ENCODE measurements around the gene KYNU.

Gene KYNU

DNA sequence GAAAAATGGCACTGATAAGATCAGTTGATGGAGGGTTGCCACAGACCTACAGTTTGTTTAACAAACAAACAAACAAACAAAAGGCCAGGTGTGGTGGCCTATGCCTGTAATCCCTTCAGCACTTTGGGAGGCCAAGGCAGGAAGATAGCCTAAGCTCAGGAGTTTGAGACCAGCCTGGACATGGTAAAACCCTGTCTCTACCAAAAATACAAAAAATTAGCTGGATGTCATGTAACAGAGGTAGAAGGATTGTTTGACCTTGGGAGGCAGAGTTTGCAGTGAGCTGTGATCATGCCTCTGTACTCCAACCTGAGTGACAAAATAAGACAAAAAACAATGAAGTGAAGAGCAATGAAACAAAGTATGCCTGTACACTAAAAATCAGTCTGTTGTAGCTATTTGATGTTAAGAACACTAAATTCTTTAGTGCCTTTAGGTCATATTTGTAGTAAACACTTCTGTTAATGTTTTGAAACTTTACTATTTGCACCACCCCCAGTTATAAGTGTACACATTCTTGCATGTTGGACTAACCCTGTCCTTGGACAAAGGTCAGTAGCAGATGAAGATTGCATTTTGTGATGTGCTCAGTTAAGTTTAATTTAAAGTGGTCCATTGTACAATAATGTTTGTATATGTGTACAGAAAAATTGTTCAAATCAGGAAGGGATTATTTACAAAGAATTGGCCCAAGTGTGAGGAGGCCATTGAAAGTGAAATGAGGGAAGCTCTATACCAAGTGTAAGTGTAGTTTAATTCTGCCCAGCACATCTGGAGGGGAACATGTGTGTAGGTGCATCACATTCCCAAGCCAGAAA lies 73.9 kb downstream of the KYNU start:
- Histone ChIP-seq H3K9me3 (ENCODE audit: control insufficient read depth in 2 of 2, low read length in 2 of 2) (no peaks in the 10 kb centered on the region), H3K4me1 (ENCODE audit: control insufficient read depth in 2 of 2, insufficient read depth in 2 of 2, low read length in 2 of 2) (no peaks in the 10 kb centered on the region), H3K9ac (ENCODE audit: low read depth in 1 of 2, low read length in 2 of 2) (no peak overlapping the region), H3K36me3 (ENCODE audit: control insufficient read depth in 2 of 2, insufficient read depth in 2 of 2, low read length in 2 of 2) (no peaks in the 10 kb centered on the region), H3K27ac (ENCODE audit: low read depth in 2 of 2, low read length in 2 of 2) (no peak overlapping the region), H3K4me3 (ENCODE audit: low read length in 2 of 2) (no peak overlapping the region), H3K27me3 (ENCODE audit: control insufficient read depth in 2 of 2, insufficient read depth in 2 of 2, low read length in 2 of 2) (no peaks in the 10 kb centered on the region)

GRCh38 chr2:142952018-142952417 lies 74.6 kb downstream of the KYNU start:
- no peaks in the 10 kb centered on the region for H3K4me1 ChIP-seq (ENCODE audit: control insufficient read depth in 2 of 2, insufficient read depth in 2 of 2, low read length in 2 of 2)
- H3K4me3 ChIP-seq (ENCODE audit: low read length in 2 of 2), result no peak overlapping the region
- H3K27ac ChIP-seq (ENCODE audit: low read depth in 2 of 2, low read length in 2 of 2), result no peak overlapping the region
- H3K9me3 ChIP-seq (ENCODE audit: control insufficient read depth in 2 of 2, low read length in 2 of 2), result no peaks in the 10 kb centered on the region
- H3K27me3 ChIP-seq (ENCODE audit: control insufficient read depth in 2 of 2, insufficient read depth in 2 of 2, low read length in 2 of 2), result no peaks in the 10 kb centered on the region
- H3K9ac ChIP-seq (ENCODE audit: low read depth in 1 of 2, low read length in 2 of 2), result no peak overlapping the region
- no peaks in the 10 kb centered on the region for H3K36me3 ChIP-seq (ENCODE audit: control insufficient read depth in 2 of 2, insufficient read depth in 2 of 2, low read length in 2 of 2)

GRCh38 chr2:142952793-142953494 lies 75.5 kb downstream of the KYNU start:
- no peaks in the 10 kb centered on the region for H3K4me1 ChIP-seq (ENCODE audit: control insufficient read depth in 2 of 2, insufficient read depth in 2 of 2, low read length in 2 of 2)
- H3K9me3 ChIP-seq (ENCODE audit: control insufficient read depth in 2 of 2, low read length in 2 of 2), result no peaks in the 10 kb centered on the region
- no peak overlapping the region for H3K4me3 ChIP-seq (ENCODE audit: low read length in 2 of 2)
- no peaks in the 10 kb centered on the region for H3K36me3 ChIP-seq (ENCODE audit: control insufficient read depth in 2 of 2, insufficient read depth in 2 of 2, low read length in 2 of 2)
- H3K9ac ChIP-seq (ENCODE audit: low read depth in 1 of 2, low read length in 2 of 2), result no peak overlapping the region
- no peaks in the 10 kb centered on the region for H3K27me3 ChIP-seq (ENCODE audit: control insufficient read depth in 2 of 2, insufficient read depth in 2 of 2, low read length in 2 of 2)
- H3K27ac ChIP-seq (ENCODE audit: low read depth in 2 of 2, low read length in 2 of 2), result no peak overlapping the region

DNA sequence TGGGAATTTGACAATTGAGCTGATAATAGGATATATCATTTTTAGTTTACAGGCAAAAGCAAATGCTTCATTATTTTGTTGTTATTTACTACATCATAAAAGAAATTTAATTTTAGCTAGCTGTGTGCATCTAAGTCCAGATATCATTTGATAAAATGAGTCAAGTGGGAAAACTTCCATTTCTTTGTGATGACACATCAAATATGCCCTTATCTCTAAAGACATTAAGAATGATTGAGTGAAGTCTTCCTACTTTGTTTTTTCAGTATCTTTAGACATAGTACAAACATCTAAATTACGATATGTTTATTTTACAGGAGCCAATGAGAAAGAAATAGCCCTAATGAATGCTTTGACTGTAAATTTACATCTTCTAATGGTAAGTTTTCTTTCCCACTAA lies 77.0 kb downstream of the KYNU start:
- Histone ChIP-seq H3K4me3 (ENCODE audit: low read length in 2 of 2) (no peak overlapping the region), H3K9me3 (ENCODE audit: control insufficient read depth in 2 of 2, low read length in 2 of 2) (no peaks in the 10 kb centered on the region), H3K27ac (ENCODE audit: low read depth in 2 of 2, low read length in 2 of 2) (no peak overlapping the region), H3K9ac (ENCODE audit: low read depth in 1 of 2, low read length in 2 of 2) (no peak overlapping the region), H3K27me3 (ENCODE audit: control insufficient read depth in 2 of 2, insufficient read depth in 2 of 2, low read length in 2 of 2) (no peaks in the 10 kb centered on the region), H3K4me1 (ENCODE audit: control insufficient read depth in 2 of 2, insufficient read depth in 2 of 2, low read length in 2 of 2) (no peaks in the 10 kb centered on the region), H3K36me3 (ENCODE audit: control insufficient read depth in 2 of 2, insufficient read depth in 2 of 2, low read length in 2 of 2) (no peaks in the 10 kb centered on the region)

DNA sequence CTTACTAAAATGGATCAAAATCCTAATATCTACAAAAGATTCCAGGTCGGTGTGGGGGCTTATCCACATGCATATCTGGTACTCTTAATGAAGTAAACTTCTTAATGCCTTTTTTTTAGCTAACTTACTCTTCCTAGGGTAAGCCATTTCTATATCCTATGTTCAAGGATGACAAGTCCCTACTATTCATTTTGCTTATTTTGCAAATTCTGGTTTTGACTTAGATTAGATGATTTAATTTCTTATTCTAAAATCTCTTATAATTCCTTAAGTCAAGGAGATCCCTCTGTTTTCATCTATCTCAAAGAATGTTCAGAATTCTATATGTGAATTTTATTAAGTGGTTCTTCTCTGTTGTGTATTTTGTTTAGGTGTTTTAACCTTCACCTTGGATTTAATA lies 79.7 kb downstream of the KYNU start:
- no peak overlapping the region for H3K9ac ChIP-seq (ENCODE audit: low read depth in 1 of 2, low read length in 2 of 2)
- no peak overlapping the region for H3K27ac ChIP-seq (ENCODE audit: low read depth in 2 of 2, low read length in 2 of 2)
- no peaks in the 10 kb centered on the region for H3K9me3 ChIP-seq (ENCODE audit: control insufficient read depth in 2 of 2, low read length in 2 of 2)
- H3K4me3 ChIP-seq (ENCODE audit: low read length in 2 of 2), result no peak overlapping the region
- no peaks in the 10 kb centered on the region for H3K27me3 ChIP-seq (ENCODE audit: control insufficient read depth in 2 of 2, insufficient read depth in 2 of 2, low read length in 2 of 2)
- H3K36me3 ChIP-seq (ENCODE audit: control insufficient read depth in 2 of 2, insufficient read depth in 2 of 2, low read length in 2 of 2), result no peaks in the 10 kb centered on the region
- no peaks in the 10 kb centered on the region for H3K4me1 ChIP-seq (ENCODE audit: control insufficient read depth in 2 of 2, insufficient read depth in 2 of 2, low read length in 2 of 2)

- Histone ChIP-seq H3K4me3 (ENCODE audit: low read length in 2 of 2) (no peak overlapping the region), H3K27me3 (ENCODE audit: control insufficient read depth in 2 of 2, insufficient read depth in 2 of 2, low read length in 2 of 2) (no peaks in the 10 kb centered on the region), H3K4me1 (ENCODE audit: control insufficient read depth in 2 of 2, insufficient read depth in 2 of 2, low read length in 2 of 2) (no peaks in the 10 kb centered on the region), H3K36me3 (ENCODE audit: control insufficient read depth in 2 of 2, insufficient read depth in 2 of 2, low read length in 2 of 2) (no peaks in the 10 kb centered on the region), H3K9ac (ENCODE audit: low read depth in 1 of 2, low read length in 2 of 2) (no peak overlapping the region), H3K9me3 (ENCODE audit: control insufficient read depth in 2 of 2, low read length in 2 of 2) (no peaks in the 10 kb centered on the region), H3K27ac (ENCODE audit: low read depth in 2 of 2, low read length in 2 of 2) (no peak overlapping the region)
Measured at GRCh38 chr2:142961202-142961601, 83.7 kb downstream of the KYNU start.

GRCh38 chr2:142965443-142965842 lies 88.0 kb downstream of the KYNU start:
- H3K27ac ChIP-seq (ENCODE audit: low read depth in 2 of 2, low read length in 2 of 2), result no peak overlapping the region

DNA sequence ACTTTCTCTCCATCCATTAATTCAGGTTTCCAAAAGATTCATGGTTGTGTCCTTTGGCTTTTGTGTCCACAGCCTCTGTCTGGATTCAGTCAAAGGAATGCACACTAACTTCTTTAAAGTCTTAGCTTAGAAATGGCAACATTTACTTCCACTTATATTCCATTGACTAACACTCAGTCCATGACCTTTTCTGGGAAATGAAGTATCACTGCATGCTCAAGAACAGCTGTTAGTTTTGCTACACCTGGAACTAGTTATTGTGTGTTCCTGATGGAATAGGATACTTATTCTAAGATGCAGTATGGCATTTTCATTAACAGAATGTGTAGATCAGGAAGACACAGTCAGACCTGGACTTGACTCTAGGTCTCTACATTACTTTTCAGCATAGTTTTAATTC lies 88.8 kb downstream of the KYNU start:
- Histone ChIP-seq H3K4me1 (ENCODE audit: control insufficient read depth in 2 of 2, insufficient read depth in 2 of 2, low read length in 2 of 2) (no peaks in the 10 kb centered on the region), H3K27me3 (ENCODE audit: control insufficient read depth in 2 of 2, insufficient read depth in 2 of 2, low read length in 2 of 2) (no peaks in the 10 kb centered on the region), H3K36me3 (ENCODE audit: control insufficient read depth in 2 of 2, insufficient read depth in 2 of 2, low read length in 2 of 2) (no peaks in the 10 kb centered on the region), H3K9me3 (ENCODE audit: control insufficient read depth in 2 of 2, low read length in 2 of 2) (no peaks in the 10 kb centered on the region), H3K27ac (ENCODE audit: low read depth in 2 of 2, low read length in 2 of 2) (no peak overlapping the region), H3K9ac (ENCODE audit: low read depth in 1 of 2, low read length in 2 of 2) (no peak overlapping the region), H3K4me3 (ENCODE audit: low read length in 2 of 2) (no peak overlapping the region)

More at GRCh38 chr2:142965443-142965842, 88.0 kb downstream of the KYNU start:
- Histone ChIP-seq H3K4me3 (ENCODE audit: low read length in 2 of 2) (no peak overlapping the region), H3K9ac (ENCODE audit: low read depth in 1 of 2, low read length in 2 of 2) (no peak overlapping the region), H3K4me1 (ENCODE audit: control insufficient read depth in 2 of 2, insufficient read depth in 2 of 2, low read length in 2 of 2) (no peaks in the 10 kb centered on the region), H3K36me3 (ENCODE audit: control insufficient read depth in 2 of 2, insufficient read depth in 2 of 2, low read length in 2 of 2) (no peaks in the 10 kb centered on the region), H3K9me3 (ENCODE audit: control insufficient read depth in 2 of 2, low read length in 2 of 2) (no peaks in the 10 kb centered on the region), H3K27me3 (ENCODE audit: control insufficient read depth in 2 of 2, insufficient read depth in 2 of 2, low read length in 2 of 2) (no peaks in the 10 kb centered on the region)

DNA sequence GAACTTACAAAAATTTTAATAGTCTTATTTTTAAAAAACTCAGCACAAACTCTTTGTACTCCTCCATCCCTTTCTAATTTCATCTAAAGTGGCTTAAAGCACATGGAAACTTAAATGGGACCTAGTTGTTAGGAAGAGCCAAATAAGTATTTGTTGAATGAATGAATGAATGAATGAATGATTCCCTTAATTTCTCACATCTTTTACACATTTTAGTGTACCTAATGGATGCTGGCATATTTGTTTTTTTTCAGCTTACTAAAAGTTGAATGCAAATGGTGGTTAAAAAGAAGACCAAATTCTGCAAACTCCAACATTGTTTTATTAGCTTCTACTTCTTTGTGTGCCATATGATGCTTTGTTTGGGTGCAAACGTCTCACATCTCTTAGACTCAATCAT lies 89.6 kb downstream of the KYNU start:
- Histone ChIP-seq H3K4me3 (ENCODE audit: low read length in 2 of 2) (no peak overlapping the region), H3K27ac (ENCODE audit: low read depth in 2 of 2, low read length in 2 of 2) (no peak overlapping the region)

GRCh38 chr2:142973160-142973821 lies 95.8 kb downstream of the KYNU start:
- Histone ChIP-seq H3K27me3 (ENCODE audit: control insufficient read depth in 2 of 2, insufficient read depth in 2 of 2, low read length in 2 of 2) (no peaks in the 10 kb centered on the region), H3K27ac (ENCODE audit: low read depth in 2 of 2, low read length in 2 of 2) (no peak overlapping the region), H3K4me1 (ENCODE audit: control insufficient read depth in 2 of 2, insufficient read depth in 2 of 2, low read length in 2 of 2) (no peaks in the 10 kb centered on the region), H3K9me3 (ENCODE audit: control insufficient read depth in 2 of 2, low read length in 2 of 2) (no peaks in the 10 kb centered on the region), H3K4me3 (ENCODE audit: low read length in 2 of 2) (no peak overlapping the region), H3K36me3 (ENCODE audit: control insufficient read depth in 2 of 2, insufficient read depth in 2 of 2, low read length in 2 of 2) (no peaks in the 10 kb centered on the region), H3K9ac (ENCODE audit: low read depth in 1 of 2, low read length in 2 of 2) (no peak overlapping the region)

More for the DNA sequence above, 89.6 kb downstream of the KYNU start:
- H3K27me3 ChIP-seq (ENCODE audit: control insufficient read depth in 2 of 2, insufficient read depth in 2 of 2, low read length in 2 of 2), result no peaks in the 10 kb centered on the region
- H3K36me3 ChIP-seq (ENCODE audit: control insufficient read depth in 2 of 2, insufficient read depth in 2 of 2, low read length in 2 of 2), result no peaks in the 10 kb centered on the region
- no peak overlapping the region for H3K9ac ChIP-seq (ENCODE audit: low read depth in 1 of 2, low read length in 2 of 2)
- no peaks in the 10 kb centered on the region for H3K9me3 ChIP-seq (ENCODE audit: control insufficient read depth in 2 of 2, low read length in 2 of 2)
- no peaks in the 10 kb centered on the region for H3K4me1 ChIP-seq (ENCODE audit: control insufficient read depth in 2 of 2, insufficient read depth in 2 of 2, low read length in 2 of 2)
